ENCODE data around the gene CPPED1. TPM values are rescaled to one million over a fixed set of nuclear protein-coding genes. Genes with fewer than 3 reads are reported as not detected.

Gene CPPED1
- total RNA-seq, 2 donors from 2014 or later, result 22.8 to 29.1 TPM

DNA sequence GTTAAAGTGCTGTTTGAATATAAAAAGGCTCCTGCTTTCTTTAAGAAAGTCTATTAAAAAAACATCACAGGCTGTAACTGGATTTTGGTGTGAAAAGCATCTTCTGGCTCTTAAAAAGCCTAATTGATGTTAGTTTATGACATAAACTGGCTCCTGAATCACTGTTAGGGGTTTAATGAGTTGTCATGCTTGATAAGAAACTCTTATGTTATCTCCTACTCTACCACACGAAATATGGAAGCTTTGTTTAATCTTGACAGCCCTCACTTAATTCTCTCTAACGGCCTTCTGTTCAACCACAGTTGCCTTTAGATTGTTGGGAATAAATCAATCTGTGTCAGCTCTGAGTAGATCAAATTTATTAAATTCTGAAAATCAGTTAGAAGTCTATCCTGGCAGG is 51.5 kb downstream of the CPPED1 start:
- Histone ChIP-seq H3K27ac (no peak overlapping the region), H3K27me3 (no peaks in the 10 kb centered on the region), H3K36me3 (no peaks in the 10 kb centered on the region), H3K4me1 (no peaks in the 10 kb centered on the region), H3K9ac (ENCODE audit: low read depth in 2 of 2, low read length in 2 of 2) (no peak overlapping the region), H3K9me3 (no peaks in the 10 kb centered on the region), H3K4me3 (no peak overlapping the region)
- no peak for DNase-seq
- TF ChIP-seq CTCF (IDR thresholded peaks at IDR 0.05), result no peak
- intact Hi-C loops (cut with DNase I), result no loop called here

- TF ChIP-seq CTCF (IDR thresholded peaks at IDR 0.05), result no peak
- no peaks in the 10 kb centered on the region for H3K36me3 ChIP-seq
- H3K9me3 ChIP-seq, result no peaks in the 10 kb centered on the region
- H3K9ac ChIP-seq (ENCODE audit: low read depth in 2 of 2, low read length in 2 of 2), result no peak overlapping the region
- DNase-seq, result no peak
- no peak overlapping the region for H3K27ac ChIP-seq
- no peaks in the 10 kb centered on the region for H3K27me3 ChIP-seq
- no peak overlapping the region for H3K4me3 ChIP-seq
- H3K4me1 ChIP-seq, result no peaks in the 10 kb centered on the region
- intact Hi-C loops (cut with DNase I), result no loop called here
Measured at GRCh38 chr16:12750554-12750918, 53.2 kb downstream of the CPPED1 start.

GRCh38 chr16:12749076-12749475 is 54.6 kb downstream of the CPPED1 start:
- H3K27ac ChIP-seq, result no peak overlapping the region
- no peaks in the 10 kb centered on the region for H3K9me3 ChIP-seq
- no peaks in the 10 kb centered on the region for H3K36me3 ChIP-seq
- no peak for TF ChIP-seq CTCF (IDR thresholded peaks at IDR 0.05)
- intact Hi-C loops (cut with DNase I), result no loop called here
- H3K9ac ChIP-seq (ENCODE audit: low read depth in 2 of 2, low read length in 2 of 2), result no peak overlapping the region
- no peaks in the 10 kb centered on the region for H3K4me1 ChIP-seq
- DNase-seq, result no peak
- H3K4me3 ChIP-seq, result no peak overlapping the region
- no peaks in the 10 kb centered on the region for H3K27me3 ChIP-seq

DNA sequence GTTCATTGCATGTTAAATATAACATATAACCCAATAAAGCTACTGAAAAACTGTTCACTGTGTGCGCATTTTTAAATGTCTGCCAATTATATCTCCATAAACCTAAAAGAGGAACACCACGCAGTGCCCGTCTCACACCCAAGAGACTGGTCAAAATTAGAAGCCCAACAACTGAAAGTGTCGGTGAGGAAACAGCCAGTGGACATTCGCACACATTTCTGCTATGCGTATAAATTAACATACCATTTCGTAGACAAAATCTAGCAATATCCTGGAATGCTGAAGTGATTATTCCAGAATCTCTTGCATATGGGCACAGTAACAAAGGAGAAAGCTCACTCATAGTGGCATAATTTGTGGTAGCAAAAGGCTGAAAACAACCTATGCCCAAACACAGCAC is 55.9 kb downstream of the CPPED1 start:
- no peak for TF ChIP-seq CTCF (IDR thresholded peaks at IDR 0.05)
- no peak overlapping the region for H3K27ac ChIP-seq
- no peak for DNase-seq
- intact Hi-C loops (cut with DNase I), result no loop called here
- no peak overlapping the region for H3K9ac ChIP-seq (ENCODE audit: low read depth in 2 of 2, low read length in 2 of 2)
- no peaks in the 10 kb centered on the region for H3K36me3 ChIP-seq
- H3K4me3 ChIP-seq, result no peak overlapping the region
- no peaks in the 10 kb centered on the region for H3K9me3 ChIP-seq
- no peaks in the 10 kb centered on the region for H3K4me1 ChIP-seq
- H3K27me3 ChIP-seq, result no peaks in the 10 kb centered on the region

DNA sequence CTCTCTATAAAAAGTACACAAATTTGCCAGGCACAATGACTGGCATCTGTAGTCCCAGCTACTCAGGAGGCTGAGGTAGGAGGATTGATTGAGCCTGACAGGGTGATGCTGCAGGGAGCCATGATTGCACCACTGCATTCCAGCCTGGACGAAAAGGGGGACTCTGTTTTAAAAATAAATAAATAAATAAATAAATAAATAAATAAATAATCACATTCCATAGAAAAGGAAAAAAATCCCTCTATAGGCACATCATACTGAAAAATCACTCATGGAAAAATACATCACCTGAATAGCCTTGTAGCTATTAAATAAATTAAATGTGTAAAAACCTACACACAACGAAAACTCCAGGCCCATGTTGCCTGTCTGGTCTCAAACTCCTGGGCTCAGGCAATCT is 56.4 kb downstream of the CPPED1 start:
- DNase-seq, result no peak
- H3K27ac ChIP-seq, result no peak overlapping the region
- H3K36me3 ChIP-seq, result no peaks in the 10 kb centered on the region
- H3K27me3 ChIP-seq, result no peaks in the 10 kb centered on the region
- intact Hi-C loops (cut with DNase I), result no loop called here
- no peak for TF ChIP-seq CTCF (IDR thresholded peaks at IDR 0.05)
- H3K4me1 ChIP-seq, result no peaks in the 10 kb centered on the region
- no peaks in the 10 kb centered on the region for H3K9me3 ChIP-seq
- no peak overlapping the region for H3K9ac ChIP-seq (ENCODE audit: low read depth in 2 of 2, low read length in 2 of 2)
- no peak overlapping the region for H3K4me3 ChIP-seq

GRCh38 chr16:12744860-12745259 is 58.8 kb downstream of the CPPED1 start:
- DNase-seq, result no peak
- Histone ChIP-seq H3K4me1 (no peaks in the 10 kb centered on the region), H3K9ac (ENCODE audit: low read depth in 2 of 2, low read length in 2 of 2) (no peak overlapping the region), H3K9me3 (no peaks in the 10 kb centered on the region), H3K36me3 (no peaks in the 10 kb centered on the region), H3K27me3 (no peaks in the 10 kb centered on the region), H3K4me3 (no peak overlapping the region), H3K27ac (no peak overlapping the region)
- TF ChIP-seq CTCF (IDR thresholded peaks at IDR 0.05), result no peak
- intact Hi-C loops (cut with DNase I), result no loop called here

Data from colonic mucosa (tissue), 4 donors.